H9 (cell line): ENCODE results near the gene SLC5A1. TPM values are rescaled to one million over a fixed set of nuclear protein-coding genes. Genes with fewer than 3 reads are reported as not detected.

ENCODE experiments used
- DNase-seq: peaks from one replicate; pipeline ENCODE4 v3.0.0-alpha.2; 2017
- H2AFZ ChIP-seq: one replicate; pipeline ENCODE4 v1.6.1; 2013; ENCODE audit warnings: mild to moderate bottlenecking, low read length, control low read depth, moderate library complexity
- H2AK5ac ChIP-seq: 2 replicates; pipeline ENCODE4 v1.6.1; 2013; ENCODE audit warnings: low read length, control low read depth, mixed read lengths; ENCODE audit not compliant: insufficient read length
- H2BK120ac ChIP-seq: one replicate; pipeline ENCODE4 v1.6.1; 2013; ENCODE audit warnings: low read depth, mild to moderate bottlenecking, low read length, control low read depth, inconsistent platforms; ENCODE audit not compliant: poor library complexity, severe bottlenecking
- H2BK12ac ChIP-seq: 2 replicates; pipeline ENCODE4 v1.6.1; 2013; ENCODE audit warnings: low read length, control low read depth, mixed read lengths, low read depth; ENCODE audit not compliant: insufficient read length
- H2BK15ac ChIP-seq: 2 replicates; pipeline ENCODE4 v1.6.1; 2013; ENCODE audit warnings: low read depth, low read length, control low read depth
- H2BK20ac ChIP-seq: one replicate; pipeline ENCODE4 v1.6.1; 2013; ENCODE audit warnings: low read depth, mild to moderate bottlenecking, low read length, control low read depth, inconsistent platforms; ENCODE audit not compliant: poor library complexity, severe bottlenecking
- H2BK5ac ChIP-seq: 2 replicates; pipeline ENCODE4 v1.6.1; 2013; ENCODE audit warnings: low read length, control low read depth, mixed read lengths; ENCODE audit not compliant: insufficient read length
- H3K14ac ChIP-seq: 2 replicates; pipeline ENCODE4 v1.6.1; 2013; ENCODE audit warnings: low read length, control low read depth; ENCODE audit not compliant: insufficient read depth
- H3K18ac ChIP-seq: 2 replicates; pipeline ENCODE4 v1.6.1; 2013; ENCODE audit warnings: low read depth, mild to moderate bottlenecking, mixed read lengths, low read length, control low read depth; ENCODE audit not compliant: insufficient read length
- H3K23ac ChIP-seq: 2 replicates; pipeline ENCODE4 v1.6.1; 2013; ENCODE audit warnings: low read length, control low read depth, mixed read lengths, low read depth; ENCODE audit not compliant: insufficient read length
- H3K23me2 ChIP-seq: 2 replicates; pipeline ENCODE4 v1.6.1; 2013; ENCODE audit warnings: low read depth, mild to moderate bottlenecking, mixed read lengths, low read length, control low read depth; ENCODE audit not compliant: insufficient read length, poor library complexity, severe bottlenecking
- H3K27ac ChIP-seq: 2 replicates; pipeline ENCODE4 v1.5.1; 2013; ENCODE audit warnings: low read length, control low read depth, mixed read lengths, low read depth; ENCODE audit not compliant: insufficient read length
- H3K27me3 ChIP-seq: 2 replicates; pipeline ENCODE4 v1.6.1; 2013; ENCODE audit warnings: low read length, control low read depth, inconsistent platforms; ENCODE audit not compliant: insufficient read depth
- H3K4ac ChIP-seq: 2 replicates; pipeline ENCODE4 v1.6.1; 2013; ENCODE audit warnings: low read depth, mild to moderate bottlenecking, control low read depth, inconsistent platforms, low read length, moderate library complexity
- H3K4me1 ChIP-seq: 2 replicates; pipeline ENCODE4 v1.6.1; 2013; ENCODE audit warnings: low read length, control low read depth, inconsistent platforms; ENCODE audit not compliant: insufficient read depth
- H3K4me2 ChIP-seq: 2 replicates; pipeline ENCODE4 v1.6.1; 2013; ENCODE audit warnings: low read length, control low read depth, mixed read lengths; ENCODE audit not compliant: insufficient read length, insufficient read depth
- H3K56ac ChIP-seq: 2 replicates; pipeline ENCODE4 v1.6.1; 2013; ENCODE audit warnings: low read depth, mild to moderate bottlenecking, mixed read lengths, low read length, control low read depth; ENCODE audit not compliant: insufficient read length
- H3K79me1 ChIP-seq: 2 replicates; pipeline ENCODE4 v1.6.1; 2013; ENCODE audit warnings: low read depth, mild to moderate bottlenecking, moderate library complexity, low read length, control low read depth, inconsistent platforms; ENCODE audit not compliant: insufficient read depth, poor library complexity, severe bottlenecking
- H3K79me2 ChIP-seq: 2 replicates; pipeline ENCODE4 v1.6.1; 2013; ENCODE audit warnings: low read length, control low read depth, inconsistent platforms; ENCODE audit not compliant: insufficient read depth
- H3K9ac ChIP-seq: 2 replicates; pipeline ENCODE4 v1.6.1; 2013; ENCODE audit warnings: low read length, control low read depth, mixed read lengths; ENCODE audit not compliant: insufficient read length; ENCODE audit errors: extremely low read depth
- H3K9me3 ChIP-seq: one replicate; pipeline ENCODE4 v1.6.1; 2013; ENCODE audit warnings: low read depth, low read length, inconsistent platforms; ENCODE audit not compliant: control insufficient read depth
- H3T11ph ChIP-seq: one replicate; pipeline ENCODE4 v1.6.1; 2013; ENCODE audit warnings: mild to moderate bottlenecking, low read length, control low read depth, inconsistent platforms
- H4K20me1 ChIP-seq: one replicate; pipeline ENCODE4 v1.6.1; 2013; ENCODE audit not compliant: control insufficient read depth, insufficient read length, insufficient read depth
- H4K5ac ChIP-seq: 2 replicates; pipeline ENCODE4 v1.6.1; 2013; ENCODE audit warnings: low read depth, mild to moderate bottlenecking, mixed read lengths, low read length, control low read depth; ENCODE audit not compliant: insufficient read length
- H4K8ac ChIP-seq: replicated peaks from 2 replicates; pipeline ENCODE4 v1.6.1; 2013; ENCODE audit warnings: low read length, control low read depth, mixed read lengths, low read depth; ENCODE audit not compliant: insufficient read length
- H4K91ac ChIP-seq: 2 replicates; pipeline ENCODE4 v1.6.1; 2013; ENCODE audit warnings: low read depth, mild to moderate bottlenecking, moderate library complexity, mixed read lengths, low read length, control low read depth; ENCODE audit not compliant: insufficient read length
- H3K27ac Mint-ChIP-seq, 3 experiments: 2 replicates in 2 of 3; 3 replicates in 1 of 3; pipeline ENCODE4 v1.8.0; 2020 to 2021; ENCODE audit warnings: mixed read lengths in 3 of 3, mild to moderate bottlenecking in 1 of 3, moderate library complexity in 1 of 3
- H3K27me3 Mint-ChIP-seq: 2 replicates; pipeline ENCODE4 v1.8.0; 2021; ENCODE audit warnings: low read depth, mild to moderate bottlenecking, moderate library complexity, mixed read lengths
- H3K36me3 Mint-ChIP-seq, 3 experiments: 2 replicates in 2 of 3; 3 replicates in 1 of 3; pipeline ENCODE4 v1.8.0; 2020 to 2021; ENCODE audit warnings: low read depth in 3 of 3, mixed read lengths in 3 of 3; ENCODE audit not compliant: insufficient read depth in 1 of 3
- H3K4me1 Mint-ChIP-seq, 2 experiments: 2 replicates each; pipeline ENCODE4 v1.8.0; 2020; ENCODE audit warnings: mixed read lengths in 2 of 2
- H3K4me3 Mint-ChIP-seq, 2 experiments: 2 replicates in 1 of 2; 3 replicates in 1 of 2; pipeline ENCODE4 v1.8.0; 2020 to 2021; ENCODE audit warnings: mild to moderate bottlenecking in 2 of 2, mixed read lengths in 2 of 2, moderate library complexity in 1 of 2
- H3K9me3 Mint-ChIP-seq, 2 experiments: 2 replicates in 1 of 2; 3 replicates in 1 of 2; pipeline ENCODE4 v1.8.0; 2020; ENCODE audit warnings: mild to moderate bottlenecking in 2 of 2, mixed read lengths in 2 of 2, moderate library complexity in 1 of 2
- WGBS: extraction: QIAGEN DNeasy Blood & Tissue Kit; methylation state at CpG from one replicate; pipeline ENCODE4 v1.1.7; 2013; ENCODE audit warnings: missing lambda C conversion rate, low lambda C conversion rate, mixed read lengths; ENCODE audit not compliant: insufficient read length; ENCODE audit errors: extremely low coverage; 5-methylcytosine and 5-hydroxymethylcytosine counted together
- total RNA-seq: library from RNA; stranded (reverse); gene quantifications from 2 replicates; pipeline ENCODE4 v1.2.1, GENCODE V29; 2021
- TF ChIP-seq, protein P1 (sequence below): fragments of 200-600 bp; sonication (generic); conservative IDR thresholded peaks from 3 replicates; pipeline ENCODE4 v1.8.0; 2021; ENCODE audit warnings: antibody characterized with exemption, mild to moderate bottlenecking

SLC5A1 gene
- total RNA-seq, 1 experiment from 2014 or later = not detected

GRCh38 chr22:32034275-32034674 lies 8.8 kb upstream of the SLC5A1 start:
- Histone ChIP-seq H4K5ac (no peak overlapping the region), H4K8ac (no peak overlapping the region), H3K79me1 (no peaks in the 10 kb centered on the region), H2BK120ac (no peak overlapping the region), H3K23ac (no peak overlapping the region), H3K9me3 (no peaks in the 10 kb centered on the region), H3K4ac (no peak overlapping the region), H2AFZ (no peak overlapping the region), H3K18ac (no peak overlapping the region), H3K9ac (no peak overlapping the region), H2AK5ac (no peak overlapping the region), H3K23me2 (no peaks in the 10 kb centered on the region), H4K91ac (no peak overlapping the region), H4K20me1 (no peaks in the 10 kb centered on the region), H2BK5ac (no peak overlapping the region), H2BK15ac (no peak overlapping the region), H3T11ph (no peak overlapping the region), H2BK12ac (no peak overlapping the region), H3K56ac (no peak overlapping the region), H3K4me1 (no peaks in the 10 kb centered on the region), H3K4me2 (no peak overlapping the region), H3K14ac (no peak overlapping the region), H3K79me2 (no peaks in the 10 kb centered on the region), H3K27me3 (no peaks in the 10 kb centered on the region), H3K27ac (no peak overlapping the region), H2BK20ac (no peak overlapping the region)
- Mint-ChIP-seq H3K27ac (no peak overlapping the region), H3K27me3 (peaks cover 62% of the 10 kb centered on the region), H3K4me1 (no peaks in the 10 kb centered on the region), H3K9me3 (no peaks in the 10 kb centered on the region), H3K4me3 (no peak overlapping the region), H3K36me3 (no peaks in the 10 kb centered on the region)
- WGBS = no CpG with 5 or more reads among the region's 5 CpGs
- no peak for DNase-seq
- TF ChIP-seq, protein P1, sequence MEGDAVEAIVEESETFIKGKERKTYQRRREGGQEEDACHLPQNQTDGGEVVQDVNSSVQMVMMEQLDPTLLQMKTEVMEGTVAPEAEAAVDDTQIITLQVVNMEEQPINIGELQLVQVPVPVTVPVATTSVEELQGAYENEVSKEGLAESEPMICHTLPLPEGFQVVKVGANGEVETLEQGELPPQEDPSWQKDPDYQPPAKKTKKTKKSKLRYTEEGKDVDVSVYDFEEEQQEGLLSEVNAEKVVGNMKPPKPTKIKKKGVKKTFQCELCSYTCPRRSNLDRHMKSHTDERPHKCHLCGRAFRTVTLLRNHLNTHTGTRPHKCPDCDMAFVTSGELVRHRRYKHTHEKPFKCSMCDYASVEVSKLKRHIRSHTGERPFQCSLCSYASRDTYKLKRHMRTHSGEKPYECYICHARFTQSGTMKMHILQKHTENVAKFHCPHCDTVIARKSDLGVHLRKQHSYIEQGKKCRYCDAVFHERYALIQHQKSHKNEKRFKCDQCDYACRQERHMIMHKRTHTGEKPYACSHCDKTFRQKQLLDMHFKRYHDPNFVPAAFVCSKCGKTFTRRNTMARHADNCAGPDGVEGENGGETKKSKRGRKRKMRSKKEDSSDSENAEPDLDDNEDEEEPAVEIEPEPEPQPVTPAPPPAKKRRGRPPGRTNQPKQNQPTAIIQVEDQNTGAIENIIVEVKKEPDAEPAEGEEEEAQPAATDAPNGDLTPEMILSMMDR = no peak
